ENCODE results near the gene UGT8.

DNA sequence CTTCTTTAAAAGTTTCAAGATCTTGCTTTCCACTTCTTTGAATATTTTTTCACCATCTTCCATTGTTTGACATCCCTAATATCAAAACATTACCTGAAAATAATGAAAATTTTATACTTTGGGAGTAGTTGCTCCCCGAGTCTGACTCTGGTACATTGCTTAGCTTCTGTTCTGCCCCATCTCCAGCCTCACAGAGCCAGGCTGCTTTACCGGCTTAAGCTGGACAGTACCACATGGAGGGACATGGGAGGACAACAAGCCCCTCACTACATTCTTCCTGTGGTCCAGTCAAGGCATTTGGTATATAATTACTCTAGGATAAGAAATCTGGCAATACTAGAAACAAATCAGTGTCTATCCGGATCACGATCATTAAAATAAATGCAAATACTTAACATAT, 60.2 kb downstream of the UGT8 start:
- no peak for TF ChIP-seq ISL1 (CRISPR knock-in tag; IDR thresholded peaks at IDR 0.05)
- TF ChIP-seq ZFP3 (CRISPR knock-in tag; IDR thresholded peaks at IDR 0.05): no peak
- no peak for TF ChIP-seq RARB (CRISPR knock-in tag; IDR thresholded peaks at IDR 0.05)
- no peak for TF ChIP-seq ZNF8 (CRISPR knock-in tag; IDR thresholded peaks at IDR 0.05)
- no peak for TF ChIP-seq PPARA (CRISPR knock-in tag; IDR thresholded peaks at IDR 0.05; ENCODE audit: borderline replicate concordance)
- TF ChIP-seq ARNTL (CRISPR knock-in tag; IDR thresholded peaks at IDR 0.05; ENCODE audit: borderline replicate concordance, low read depth): no peak
- no peak for TF ChIP-seq ZC3H10 (CRISPR knock-in tag; IDR thresholded peaks at IDR 0.05)
- TF ChIP-seq TCF4 (CRISPR knock-in tag; IDR thresholded peaks at IDR 0.05; ENCODE audit: borderline replicate concordance): no peak
- TF ChIP-seq, protein P1, sequence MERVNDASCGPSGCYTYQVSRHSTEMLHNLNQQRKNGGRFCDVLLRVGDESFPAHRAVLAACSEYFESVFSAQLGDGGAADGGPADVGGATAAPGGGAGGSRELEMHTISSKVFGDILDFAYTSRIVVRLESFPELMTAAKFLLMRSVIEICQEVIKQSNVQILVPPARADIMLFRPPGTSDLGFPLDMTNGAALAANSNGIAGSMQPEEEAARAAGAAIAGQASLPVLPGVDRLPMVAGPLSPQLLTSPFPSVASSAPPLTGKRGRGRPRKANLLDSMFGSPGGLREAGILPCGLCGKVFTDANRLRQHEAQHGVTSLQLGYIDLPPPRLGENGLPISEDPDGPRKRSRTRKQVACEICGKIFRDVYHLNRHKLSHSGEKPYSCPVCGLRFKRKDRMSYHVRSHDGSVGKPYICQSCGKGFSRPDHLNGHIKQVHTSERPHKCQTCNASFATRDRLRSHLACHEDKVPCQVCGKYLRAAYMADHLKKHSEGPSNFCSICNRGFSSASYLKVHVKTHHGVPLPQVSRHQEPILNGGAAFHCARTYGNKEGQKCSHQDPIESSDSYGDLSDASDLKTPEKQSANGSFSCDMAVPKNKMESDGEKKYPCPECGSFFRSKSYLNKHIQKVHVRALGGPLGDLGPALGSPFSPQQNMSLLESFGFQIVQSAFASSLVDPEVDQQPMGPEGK (CRISPR knock-in tag; IDR thresholded peaks at IDR 0.05; ENCODE audit: borderline replicate concordance): no peak
- no peak for TF ChIP-seq OSR1 (CRISPR knock-in tag; IDR thresholded peaks at IDR 0.05)
- TF ChIP-seq, protein P2, sequence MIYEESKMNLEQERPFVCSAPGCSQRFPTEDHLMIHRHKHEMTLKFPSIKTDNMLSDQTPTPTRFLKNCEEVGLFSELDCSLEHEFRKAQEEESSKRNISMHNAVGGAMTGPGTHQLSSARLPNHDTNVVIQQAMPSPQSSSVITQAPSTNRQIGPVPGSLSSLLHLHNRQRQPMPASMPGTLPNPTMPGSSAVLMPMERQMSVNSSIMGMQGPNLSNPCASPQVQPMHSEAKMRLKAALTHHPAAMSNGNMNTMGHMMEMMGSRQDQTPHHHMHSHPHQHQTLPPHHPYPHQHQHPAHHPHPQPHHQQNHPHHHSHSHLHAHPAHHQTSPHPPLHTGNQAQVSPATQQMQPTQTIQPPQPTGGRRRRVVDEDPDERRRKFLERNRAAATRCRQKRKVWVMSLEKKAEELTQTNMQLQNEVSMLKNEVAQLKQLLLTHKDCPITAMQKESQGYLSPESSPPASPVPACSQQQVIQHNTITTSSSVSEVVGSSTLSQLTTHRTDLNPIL (CRISPR knock-in tag; IDR thresholded peaks at IDR 0.05; ENCODE audit: low read depth): no peak
- TF ChIP-seq ZFP30 (CRISPR knock-in tag; IDR thresholded peaks at IDR 0.05): no peak

All from SK-N-SH treated with all-trans-retinoic acid at 6 μM for 48 hours (cell line).